ENCODE data around the gene TIGD4. TPM values are rescaled to one million over a fixed set of nuclear protein-coding genes. Genes with fewer than 3 reads are reported as not detected.
"Not testable (repeated sequence)": the region's sequence is repeated elsewhere in the genome, so short reads cannot be mapped to it uniquely, and the experiment has no call there.

TIGD4 gene
- total RNA-seq, 5 donors from 2014 or later (not counting 1 experiment from before 2014, with no cell fraction given) = 0.13 to 0.28 (median 0.22) TPM; not detected in 1

GRCh38 chr4:152776352-152776751 lies 3.2 kb downstream of the TIGD4 start:
- ChIA-PET CTCF (no interaction called here), POLR2A (interaction anchor here in 1 of 2 donors (0.6 kb wide), 1 partner anchor 103 kb away, joined by 3 read pairs; no protein-coding TSS in a partner anchor)
- no peaks in the 10 kb centered on the region for H3K36me3 ChIP-seq (ENCODE audit: control insufficient read depth in 2 of 2, extremely low read depth in 1 of 2, insufficient read depth in 1 of 2, low read length in 1 of 2)
- no peak overlapping the region for H3K4me3 ChIP-seq (ENCODE audit: control insufficient read depth in 1 of 2, extremely low read depth in 1 of 2, low read length in 1 of 2)
- peaks cover 0 to 9% of the 10 kb centered on the region in 2 donors for H3K27me3 Mint-ChIP-seq
- no peak overlapping the region for H3K4me3 Mint-ChIP-seq
- DNase-seq (no peak), ATAC-seq (replicated peaks in 1 of 4) (no peak)
- no peaks in the 10 kb centered on the region for H3K36me3 Mint-ChIP-seq
- no peak overlapping the region for H3K27ac ChIP-seq (ENCODE audit: low read length)
- no peaks in the 10 kb centered on the region for H3K9me3 Mint-ChIP-seq
- H3K4me1 Mint-ChIP-seq = peaks cover 18 to 29% (median 29%) of the 10 kb centered on the region in 3 donors
- H3K27me3 ChIP-seq (replicated peaks in 1 of 2; ENCODE audit: control insufficient read depth in 2 of 2, extremely low read depth in 1 of 2, insufficient read depth in 2 of 2, low read length in 1 of 2) = no peaks in the 10 kb centered on the region
- peaks cover 10 to 20% of the 10 kb centered on the region in 2 experiments for H3K4me1 ChIP-seq (ENCODE audit: control insufficient read depth in 1 of 2, extremely low read depth in 1 of 2, insufficient read depth in 2 of 2, low read length in 2 of 2)
- H3K9me3 ChIP-seq = no peaks in the 10 kb centered on the region
- H3K27ac Mint-ChIP-seq = no peak overlapping the region

GRCh38 chr4:152773953-152774352 lies 5.6 kb downstream of the TIGD4 start:
- Mint-ChIP-seq H3K27ac (no peak overlapping the region), H3K4me3 (no peak overlapping the region), H3K36me3 (no peaks in the 10 kb centered on the region), H3K27me3 (peaks cover 0 to 9% of the 10 kb centered on the region in 2 donors), H3K4me1 (peaks cover 7 to 13% (median 8%) of the 10 kb centered on the region in 3 donors), H3K9me3 (no peaks in the 10 kb centered on the region)
- Histone ChIP-seq H3K9me3 (no peaks in the 10 kb centered on the region), H3K4me3 (ENCODE audit: control insufficient read depth in 1 of 2, extremely low read depth in 1 of 2, low read length in 1 of 2) (no peak overlapping the region), H3K27me3 (replicated peaks in 1 of 2; ENCODE audit: control insufficient read depth in 2 of 2, extremely low read depth in 1 of 2, insufficient read depth in 2 of 2, low read length in 1 of 2) (no peaks in the 10 kb centered on the region), H3K36me3 (ENCODE audit: control insufficient read depth in 2 of 2, extremely low read depth in 1 of 2, insufficient read depth in 1 of 2, low read length in 1 of 2) (no peaks in the 10 kb centered on the region), H3K27ac (ENCODE audit: low read length) (no peak overlapping the region), H3K4me1 (ENCODE audit: control insufficient read depth in 1 of 2, extremely low read depth in 1 of 2, insufficient read depth in 2 of 2, low read length in 2 of 2) (peaks cover 0 to 4% of the 10 kb centered on the region in 2 experiments)
- ATAC-seq (replicated peaks in 1 of 4) = no peak
- 43% methylated on average over 1 of the region's 1 CpG for WGBS (ENCODE audit: insufficient coverage)
- DNase-seq = no peak
- ChIA-PET POLR2A (no interaction called here), CTCF (interaction anchor here in 1 of 2 donors (1.0 kb wide), 1 partner anchor 272 kb away, joined by 3 read pairs; no protein-coding TSS in a partner anchor)

GRCh38 chr4:152773339-152773738 lies 6.2 kb downstream of the TIGD4 start:
- no peak for ATAC-seq (replicated peaks in 1 of 4)
- POLR2A ChIA-PET = interaction anchor here in 1 of 2 donors (0.6 kb wide), 1 partner anchor 94 kb away, joined by 3 read pairs; no protein-coding TSS in a partner anchor

GRCh38 chr4:152771741-152772533 lies 7.6 kb downstream of the TIGD4 start:
- Mint-ChIP-seq H3K9me3 (no peaks in the 10 kb centered on the region), H3K27me3 (peaks cover 0 to 4% of the 10 kb centered on the region in 2 donors), H3K4me3 (no peak overlapping the region), H3K27ac (no peak overlapping the region), H3K36me3 (no peaks in the 10 kb centered on the region), H3K4me1 (peaks cover 0 to 2% (median 0%) of the 10 kb centered on the region in 3 donors)
- no peak overlapping the region for H3K27ac ChIP-seq (ENCODE audit: low read length)
- ChIA-PET CTCF (interaction anchor here in 1 of 2 donors (0.5 to 1.0 kb wide), 3 partner anchors 16 to 322 kb away, joined by 3 to 4 read pairs (median 3); no protein-coding TSS in a partner anchor), POLR2A (no interaction called here)
- peaks cover 0 to 2% of the 10 kb centered on the region in 2 experiments for H3K27me3 ChIP-seq (replicated peaks in 1 of 2; ENCODE audit: control insufficient read depth in 2 of 2, extremely low read depth in 1 of 2, insufficient read depth in 2 of 2, low read length in 1 of 2)
- H3K9me3 ChIP-seq = no peaks in the 10 kb centered on the region
- DNase-seq (no peak), ATAC-seq (replicated peaks in 1 of 4) (no peak)
- no peaks in the 10 kb centered on the region for H3K4me1 ChIP-seq (ENCODE audit: control insufficient read depth in 1 of 2, extremely low read depth in 1 of 2, insufficient read depth in 2 of 2, low read length in 2 of 2)
- no peak overlapping the region for H3K4me3 ChIP-seq (ENCODE audit: control insufficient read depth in 1 of 2, extremely low read depth in 1 of 2, low read length in 1 of 2)
- whole genome bisulfite sequencing (ENCODE audit: insufficient coverage) = no CpG with 5 or more reads among the region's 3 CpGs
- H3K36me3 ChIP-seq (ENCODE audit: control insufficient read depth in 2 of 2, extremely low read depth in 1 of 2, insufficient read depth in 1 of 2, low read length in 1 of 2) = no peaks in the 10 kb centered on the region

More at GRCh38 chr4:152773339-152773738, 6.2 kb downstream of the TIGD4 start:
- Histone ChIP-seq H3K27me3 (replicated peaks in 1 of 2; ENCODE audit: control insufficient read depth in 2 of 2, extremely low read depth in 1 of 2, insufficient read depth in 2 of 2, low read length in 1 of 2) (no peaks in the 10 kb centered on the region), H3K27ac (ENCODE audit: low read length) (no peak overlapping the region), H3K4me3 (ENCODE audit: control insufficient read depth in 1 of 2, extremely low read depth in 1 of 2, low read length in 1 of 2) (no peak overlapping the region), H3K4me1 (ENCODE audit: control insufficient read depth in 1 of 2, extremely low read depth in 1 of 2, insufficient read depth in 2 of 2, low read length in 2 of 2) (no peaks in the 10 kb centered on the region), H3K9me3 (no peaks in the 10 kb centered on the region), H3K36me3 (ENCODE audit: control insufficient read depth in 2 of 2, extremely low read depth in 1 of 2, insufficient read depth in 1 of 2, low read length in 1 of 2) (no peaks in the 10 kb centered on the region)
- no peak overlapping the region for H3K4me3 Mint-ChIP-seq
- CTCF ChIA-PET = no interaction called here
- DNase-seq = no peak
- peaks cover under 1 to 7% (median 1%) of the 10 kb centered on the region in 3 donors for H3K4me1 Mint-ChIP-seq
- no peaks in the 10 kb centered on the region for H3K9me3 Mint-ChIP-seq
- no peaks in the 10 kb centered on the region for H3K36me3 Mint-ChIP-seq
- H3K27ac Mint-ChIP-seq = no peak overlapping the region
- peaks cover 0 to 9% of the 10 kb centered on the region in 2 donors for H3K27me3 Mint-ChIP-seq
- no CpG with 5 or more reads among the region's 2 CpGs for WGBS (ENCODE audit: insufficient coverage)

GRCh38 chr4:152765069-152765737 lies 14.3 kb downstream of the TIGD4 start:
- H3K9me3 ChIP-seq; ATAC-seq (replicated peaks in 1 of 4); H3K4me3 ChIP-seq (ENCODE audit: control insufficient read depth in 1 of 2, extremely low read depth in 1 of 2, low read length in 1 of 2); H3K4me1 Mint-ChIP-seq; H3K9me3 Mint-ChIP-seq; H3K36me3 Mint-ChIP-seq; H3K4me3 Mint-ChIP-seq; H3K4me1 ChIP-seq (ENCODE audit: control insufficient read depth in 1 of 2, extremely low read depth in 1 of 2, insufficient read depth in 2 of 2, low read length in 2 of 2); CTCF ChIA-PET; H3K27ac ChIP-seq (ENCODE audit: low read length); H3K36me3 ChIP-seq (ENCODE audit: control insufficient read depth in 2 of 2, extremely low read depth in 1 of 2, insufficient read depth in 1 of 2, low read length in 1 of 2); H3K27me3 ChIP-seq (replicated peaks in 1 of 2; ENCODE audit: control insufficient read depth in 2 of 2, extremely low read depth in 1 of 2, insufficient read depth in 2 of 2, low read length in 1 of 2); H3K27ac Mint-ChIP-seq; POLR2A ChIA-PET; H3K27me3 Mint-ChIP-seq; DNase-seq: not testable (repeated sequence)
- 92% methylated on average over 22 of the region's 54 CpGs for WGBS (ENCODE audit: insufficient coverage)

- ATAC-seq (replicated peaks in 1 of 4) (no peak), DNase-seq (no peak)
- H3K27ac ChIP-seq (ENCODE audit: low read length) = no peak overlapping the region
- H3K4me3 Mint-ChIP-seq = no peak overlapping the region
- H3K36me3 Mint-ChIP-seq = no peaks in the 10 kb centered on the region
- ChIA-PET CTCF (no interaction called here), POLR2A (no interaction called here)
- peaks cover 7 to 10% of the 10 kb centered on the region in 2 donors for H3K27me3 Mint-ChIP-seq
- no peaks in the 10 kb centered on the region for H3K36me3 ChIP-seq (ENCODE audit: control insufficient read depth in 2 of 2, extremely low read depth in 1 of 2, insufficient read depth in 1 of 2, low read length in 1 of 2)
- no CpG with 5 or more reads among the region's 1 CpG for WGBS (ENCODE audit: insufficient coverage)
- H3K9me3 ChIP-seq = no peaks in the 10 kb centered on the region
- peaks cover 0 to 6% of the 10 kb centered on the region in 2 experiments for H3K27me3 ChIP-seq (replicated peaks in 1 of 2; ENCODE audit: control insufficient read depth in 2 of 2, extremely low read depth in 1 of 2, insufficient read depth in 2 of 2, low read length in 1 of 2)
- H3K9me3 Mint-ChIP-seq = no peaks in the 10 kb centered on the region
- H3K4me1 ChIP-seq (ENCODE audit: control insufficient read depth in 1 of 2, extremely low read depth in 1 of 2, insufficient read depth in 2 of 2, low read length in 2 of 2) = no peaks in the 10 kb centered on the region
- no peaks in the 10 kb centered on the region for H3K4me1 Mint-ChIP-seq
- no peak overlapping the region for H3K27ac Mint-ChIP-seq
- no peak overlapping the region for H3K4me3 ChIP-seq (ENCODE audit: control insufficient read depth in 1 of 2, extremely low read depth in 1 of 2, low read length in 1 of 2)
Measured at GRCh38 chr4:152763796-152764195, 15.7 kb downstream of the TIGD4 start.
